NT2/D1 (cell line): Measurements from ENCODE around the gene NEU4.

Experiments
- DNase-seq: peaks from one replicate; pipeline ENCODE4 v3.0.0-alpha.2; 2011; ENCODE audit warnings: low read depth, low spot score
- H3K27me3 ChIP-seq: 2 replicates; pipeline ENCODE4 v1.6.0; 2011; ENCODE audit warnings: mild to moderate bottlenecking; ENCODE audit not compliant: insufficient read length, insufficient read depth
- H3K36me3 ChIP-seq: 2 replicates; pipeline ENCODE4 v1.6.1; 2011; ENCODE audit warnings: mild to moderate bottlenecking, low read length, mixed read lengths; ENCODE audit not compliant: insufficient read depth, insufficient read length
- H3K4me1 ChIP-seq: 2 replicates; pipeline ENCODE4 v1.5.1; 2011; ENCODE audit not compliant: insufficient read depth, insufficient read length
- H3K4me3 ChIP-seq: 2 replicates; pipeline ENCODE4 v1.5.1; 2011; ENCODE audit warnings: low read depth; ENCODE audit not compliant: insufficient read length
- H3K9ac ChIP-seq: 2 replicates; pipeline ENCODE4 v1.6.0; 2011; ENCODE audit warnings: low read depth; ENCODE audit not compliant: insufficient read length
- H3K9me3 ChIP-seq: 2 replicates; pipeline ENCODE4 v1.5.1; 2011; ENCODE audit warnings: mild to moderate bottlenecking, low read length; ENCODE audit not compliant: insufficient read depth
- SUZ12 ChIP-seq: IDR thresholded peaks from 2 replicates; pipeline ENCODE4 v1.6.1; 2011; ENCODE audit not compliant: insufficient read length, insufficient read depth; ENCODE audit errors: extremely low read depth
- YY1 ChIP-seq: IDR thresholded peaks from 2 replicates; pipeline ENCODE4 v1.6.1; 2011; ENCODE audit not compliant: insufficient read length, insufficient read depth
- ZNF274 ChIP-seq: IDR thresholded peaks from 2 replicates; pipeline ENCODE4 v1.6.1; 2011; ENCODE audit warnings: mild to moderate bottlenecking, low read depth, low read length

The NEU4 gene

GRCh38 chr2:241771286-241772062 lies 37.5 kb upstream of the NEU4 start:
- Histone ChIP-seq H3K9ac (peak overlapping the region; percentile 70), H3K4me1 (peaks cover 36% of the 10 kb centered on the region), H3K9me3 (no peaks in the 10 kb centered on the region), H3K27me3 (no peaks in the 10 kb centered on the region), H3K4me3 (peak overlapping the region; percentile 8), H3K36me3 (no peaks in the 10 kb centered on the region)
- TF ChIP-seq ZNF274 (no peak), YY1 (no peak), SUZ12 (no peak)
- no peak for DNase-seq

- Histone ChIP-seq H3K27me3 (no peaks in the 10 kb centered on the region), H3K4me3 (no peak overlapping the region), H3K9ac (peak overlapping the region; percentile 32), H3K4me1 (peaks cover 41% of the 10 kb centered on the region), H3K9me3 (no peaks in the 10 kb centered on the region), H3K36me3 (no peaks in the 10 kb centered on the region)
- DNase-seq, result no peak
- TF ChIP-seq YY1 (no peak), SUZ12 (no peak), ZNF274 (no peak)
Measured at GRCh38 chr2:241772063-241772499, 36.9 kb upstream of the NEU4 start.

- no peak for TF ChIP-seq ZNF274
- no peak for TF ChIP-seq SUZ12
- no peak for TF ChIP-seq YY1
- Histone ChIP-seq H3K27me3 (no peaks in the 10 kb centered on the region), H3K4me3 (no peak overlapping the region), H3K9ac (peak overlapping the region; percentile 32), H3K36me3 (no peaks in the 10 kb centered on the region), H3K4me1 (peaks cover 52% of the 10 kb centered on the region), H3K9me3 (no peaks in the 10 kb centered on the region)
- no peak for DNase-seq
Measured at GRCh38 chr2:241773511-241774418, 35.2 kb upstream of the NEU4 start.

- no peak for DNase-seq
Measured at GRCh38 chr2:241774419-241775222, 34.4 kb upstream of the NEU4 start.

GRCh38 chr2:241775223-241776177 lies 33.5 kb upstream of the NEU4 start:
- Histone ChIP-seq H3K4me1 (peaks cover 47% of the 10 kb centered on the region), H3K27me3 (no peaks in the 10 kb centered on the region), H3K36me3 (no peaks in the 10 kb centered on the region), H3K4me3 (no peak overlapping the region), H3K9ac (no peak overlapping the region), H3K9me3 (peaks cover under 1% of the 10 kb centered on the region)
- TF ChIP-seq YY1, result no peak
- TF ChIP-seq SUZ12, result no peak
- no peak for TF ChIP-seq ZNF274
- no peak for DNase-seq

More at GRCh38 chr2:241774419-241775222, 34.4 kb upstream of the NEU4 start:
- peak overlapping the region; percentile 32 for H3K9ac ChIP-seq
- H3K4me1 ChIP-seq, result peaks cover 52% of the 10 kb centered on the region
- H3K4me3 ChIP-seq, result no peak overlapping the region
- H3K9me3 ChIP-seq, result no peaks in the 10 kb centered on the region; the same call in 1 of the 2 replicates
- H3K36me3 ChIP-seq, result no peaks in the 10 kb centered on the region
- no peaks in the 10 kb centered on the region for H3K27me3 ChIP-seq
- TF ChIP-seq SUZ12 (no peak), ZNF274 (no peak), YY1 (no peak)

GRCh38 chr2:241776336-241777169 lies 32.4 kb upstream of the NEU4 start, which contains the start of gene GAL3ST2:
GAL3ST2 (plus strand) TSS chr2:241776822; CDS start chr2:241776956, 134 bp downstream.
- Histone ChIP-seq H3K9ac (peak within 1 kb of the TSS; percentile 34), H3K4me3 (no peak within 1 kb of the TSS), H3K9me3 (peaks cover 11% of the 10 kb centered on the region), H3K27me3 (no peaks in the 10 kb centered on the region), H3K4me1 (peaks cover 40% of the 10 kb centered on the region), H3K36me3 (no peaks in the 10 kb centered on the region)
- DNase-seq, result no peak
- no peak for TF ChIP-seq SUZ12
- TF ChIP-seq ZNF274, result no peak
- TF ChIP-seq YY1, result no peak
